K562 (cell line): Measurements from ENCODE around the gene CD14. TPM values are rescaled to one million over a fixed set of nuclear protein-coding genes. Genes with fewer than 3 reads are reported as not detected.

ENCODE experiments used
- ATAC-seq: fragments of 200-7000 bp; cut with Tn5 transposase; 3 replicates; pipeline ENCODE4 v1.9.1; 2020; ENCODE audit warnings: moderate library complexity
- BruUV-seq: library from RNA; stranded (reverse); fragments of 400-500 nt; replicated peaks from 2 replicates; lab custom pipeline; 2021; lab: Mats Ljungman, UMichigan
- CTCF ChIA-PET: fragments of 300-600 bp; formaldehyde crosslinking; extraction: SDS; loops from one replicate; lab custom pipeline; 2021; ENCODE audit warnings: low intra/inter-chr PET ratio; lab: Yijun Ruan, JAX
- POLR2A ChIA-PET: fragments of 300-600, 350-650 bp; sonication (Branson Sonifier 250); formaldehyde crosslinking; extraction: SDS; loops from one replicate; lab custom pipeline; 2021; ENCODE audit warnings: antibody characterized with exemption, inconsistent platforms; lab: Yijun Ruan, JAX
- DNase-seq, 4 experiments: peaks; one replicate each; pipeline versions ENCODE4 v3.0.0 to v3.0.0-alpha.2; 2011 to 2018; ENCODE audit warnings: low spot score in 3 of 4, mixed read lengths in 3 of 4; ENCODE audit errors: extremely low read depth in 1 of 4
- FAIRE-seq: peaks from 2 replicates; lab custom pipeline; 2011; peaks lifted over from hg19 to GRCh38; lab: Jason Lieb, UNC
- H2AFZ ChIP-seq: 2 replicates; pipeline ENCODE4 v1.6.0; 2011; ENCODE audit warnings: low read depth, low read length, control low read depth, inconsistent platforms
- H3K27ac ChIP-seq: fragments of 200-600 bp; 3 replicates; pipeline ENCODE4 v1.8.0; 2011; ENCODE audit warnings: low read depth, mild to moderate bottlenecking, control low read depth, inconsistent platforms, low read length, moderate library complexity, mixed read lengths; ENCODE audit errors: extremely low read depth
- H3K27me3 ChIP-seq, 2 experiments: fragments of 300-600 bp in 1 of 2; 2 replicates in 1 of 2; 3 replicates in 1 of 2; pipeline versions ENCODE4 v1.6.0 to v1.8.0; 2011; ENCODE audit warnings: inconsistent platforms in 2 of 2, low read length in 2 of 2, mild to moderate bottlenecking in 1 of 2, mixed read lengths in 1 of 2, moderate library complexity in 1 of 2; ENCODE audit not compliant: control insufficient read depth in 2 of 2, insufficient read depth in 2 of 2
- H3K36me3 ChIP-seq: fragments of 300-600 bp; 3 replicates; pipeline ENCODE4 v1.8.0; 2011; ENCODE audit warnings: mild to moderate bottlenecking, low read length, inconsistent platforms; ENCODE audit not compliant: control insufficient read depth, insufficient read depth
- H3K4me1 ChIP-seq, 2 experiments: fragments of 200-600 bp in 1 of 2; replicated peaks in 1 of 2; 2 replicates in 1 of 2; 3 replicates in 1 of 2; pipeline versions ENCODE4 v1.5.1 to v1.8.0; 2011; ENCODE audit warnings: inconsistent platforms in 2 of 2, low read length in 2 of 2, mild to moderate bottlenecking in 1 of 2, mixed read lengths in 1 of 2, moderate library complexity in 1 of 2; ENCODE audit not compliant: control insufficient read depth in 2 of 2, insufficient read depth in 2 of 2
- H3K4me2 ChIP-seq: 2 replicates; pipeline ENCODE4 v1.6.1; 2011; ENCODE audit warnings: low read length, control low read depth, inconsistent platforms, mixed read lengths; ENCODE audit not compliant: insufficient read depth
- H3K4me3 ChIP-seq: fragments of 200-600 bp; sonication (generic), shearing (Covaris generic); 2 replicates; pipeline ENCODE4 v1.5.1; 2016; ENCODE audit warnings: control low read depth, inconsistent platforms
- H3K79me2 ChIP-seq: fragments of 200-600 bp; 3 replicates; pipeline ENCODE4 v1.8.0; 2011; ENCODE audit warnings: low read length, inconsistent platforms; ENCODE audit not compliant: control insufficient read depth, insufficient read depth
- H3K9ac ChIP-seq, 2 experiments: 2 replicates each; pipeline versions ENCODE4 v1.6.0 to v1.6.1; 2011; ENCODE audit warnings: low read depth in 2 of 2, low read length in 2 of 2, control low read depth in 1 of 2, inconsistent platforms in 1 of 2, mild to moderate bottlenecking in 1 of 2, mixed read lengths in 1 of 2; ENCODE audit not compliant: insufficient read depth in 1 of 2
- H3K9me1 ChIP-seq: one replicate; pipeline ENCODE4 v1.6.0; 2011; ENCODE audit warnings: inconsistent platforms, mild to moderate bottlenecking, low read length, moderate library complexity; ENCODE audit not compliant: control insufficient read depth, insufficient read depth
- H3K9me3 ChIP-seq: replicated peaks from 2 replicates; pipeline ENCODE4 v1.5.1; 2011; ENCODE audit warnings: low read depth, low read length, inconsistent platforms; ENCODE audit not compliant: control insufficient read depth, insufficient read depth
- H4K20me1 ChIP-seq: replicated peaks from 2 replicates; pipeline ENCODE4 v1.6.1; 2011; ENCODE audit warnings: low read length, inconsistent platforms, mixed read lengths; ENCODE audit not compliant: control insufficient read depth, insufficient read depth
- WGBS: fragments of 100-300 bp; shearing (Covaris generic); methylation state at CpG from one replicate; pipeline ENCODE4 v1.1.6; 2016; ENCODE audit warnings: low coverage, mixed read lengths; ENCODE audit not compliant: insufficient coverage; ENCODE audit errors: missing lambda C conversion rate; 5-methylcytosine and 5-hydroxymethylcytosine counted together
- in situ Hi-C: fragments of 300-500 bp; cut with MboI; formaldehyde crosslinking; loops from 4 replicates; pipeline ENCODE4 v1.15.0; 2018; ENCODE audit warnings: inconsistent platforms, mixed read lengths
- intact Hi-C: fragments of 100-400 bp; cut with micrococcal nuclease; formaldehyde crosslinking; loops from 2 replicates; pipeline ENCODE4 v1.14.2; 2022
- polyA plus RNA-seq, 8 experiments: library from polyadenylated mRNA; depleted of rRNA in 4 of 8; stranded (reverse) in 5 of 8; unstranded in 3 of 8; fragments of >200 nt; fragmentation: Nextera tagmentation in 2 of 8; fragmentation: Illumina TruSeq in 1 of 8; extraction: Ambion mirVana in 2 of 8; extraction: Trizol in 1 of 8; gene quantifications; 2 replicates each; pipeline versions ENCODE4 v1.2.1 to v1.2.3, GENCODE V29; 2011 to 2014; ENCODE audit warnings: inconsistent platforms in 1 of 8, missing spikeins in 1 of 8
- total RNA-seq, 7 experiments: library from RNA; depleted of rRNA in 6 of 7; stranded (reverse); fragments of >200 nt in 6 of 7; fragmentation: Illumina TruSeq in 2 of 7; extraction: Trizol in 2 of 7; gene quantifications; 2 replicates each; pipeline versions ENCODE4 v1.2.1 to v1.2.3, GENCODE V29; 2011 to 2021; ENCODE audit warnings: low replicate concordance in 1 of 7
- TF ChIP-seq, protein P1 (sequence below): sonication (generic); formaldehyde crosslinking; IDR thresholded peaks from 2 replicates; pipeline ENCODE4 v1.8.1; 2023; ENCODE audit warnings: mild to moderate bottlenecking, missing genetic modification reagents
- TF ChIP-seq, protein P2 (sequence below): fragments of 150-350 bp; IDR thresholded peaks from 2 replicates; pipeline ENCODE4 v1.6.1; 2014; ENCODE audit warnings: low read depth, mild to moderate bottlenecking, low read length, borderline replicate concordance

Gene CD14
- total and polyA plus RNA-seq, 9 of the 15 experiments (the other 6 are each of a cell fraction or from before 2014, with no cell fraction given), result 0.07 to 0.47 (median 0.14) TPM; not detected in 2

DNA sequence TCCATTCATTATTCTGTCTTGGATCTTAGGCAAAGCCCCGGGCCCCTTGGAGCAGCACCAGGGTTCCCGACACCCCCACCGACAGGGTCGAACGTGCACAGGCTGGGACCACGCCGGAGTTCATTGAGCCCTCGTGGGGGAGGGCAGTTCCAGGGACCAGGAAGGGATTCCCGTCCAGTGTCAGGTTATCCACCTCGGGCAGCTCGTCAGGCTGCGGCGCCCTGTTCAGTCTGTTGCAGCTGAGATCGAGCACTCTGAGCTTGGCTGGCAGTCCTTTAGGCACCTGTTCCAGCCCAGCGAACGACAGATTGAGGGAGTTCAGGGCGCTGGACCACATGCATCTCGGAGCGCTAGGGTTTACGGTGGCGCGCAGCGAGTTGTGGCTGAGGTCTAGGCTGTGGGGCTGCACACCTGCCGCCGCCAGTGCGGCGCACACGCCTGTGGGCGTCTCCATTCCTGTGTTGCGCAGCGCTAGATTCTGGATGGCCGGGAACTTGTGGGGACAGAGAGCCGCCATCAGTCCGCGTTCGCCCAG lies 1.1 kb downstream of the CD14 start:
- Histone ChIP-seq H2AFZ (no peak overlapping the region), H3K27me3 (no peaks in the 10 kb centered on the region), H3K4me3 (no peak overlapping the region), H3K4me2 (no peak overlapping the region), H3K36me3 (no peaks in the 10 kb centered on the region), H3K9me1 (no peaks in the 10 kb centered on the region), H3K4me1 (peaks cover 0 to 14% of the 10 kb centered on the region in 2 experiments; a peak in 2 of 5 replicates), H4K20me1 (no peaks in the 10 kb centered on the region), H3K9me3 (no peaks in the 10 kb centered on the region), H3K27ac (no peak overlapping the region), H3K9ac (no peak overlapping the region), H3K79me2 (no peaks in the 10 kb centered on the region)
- ATAC-seq (no peak), FAIRE-seq (no peak), DNase-seq (no peak)
- TF ChIP-seq, protein P1, sequence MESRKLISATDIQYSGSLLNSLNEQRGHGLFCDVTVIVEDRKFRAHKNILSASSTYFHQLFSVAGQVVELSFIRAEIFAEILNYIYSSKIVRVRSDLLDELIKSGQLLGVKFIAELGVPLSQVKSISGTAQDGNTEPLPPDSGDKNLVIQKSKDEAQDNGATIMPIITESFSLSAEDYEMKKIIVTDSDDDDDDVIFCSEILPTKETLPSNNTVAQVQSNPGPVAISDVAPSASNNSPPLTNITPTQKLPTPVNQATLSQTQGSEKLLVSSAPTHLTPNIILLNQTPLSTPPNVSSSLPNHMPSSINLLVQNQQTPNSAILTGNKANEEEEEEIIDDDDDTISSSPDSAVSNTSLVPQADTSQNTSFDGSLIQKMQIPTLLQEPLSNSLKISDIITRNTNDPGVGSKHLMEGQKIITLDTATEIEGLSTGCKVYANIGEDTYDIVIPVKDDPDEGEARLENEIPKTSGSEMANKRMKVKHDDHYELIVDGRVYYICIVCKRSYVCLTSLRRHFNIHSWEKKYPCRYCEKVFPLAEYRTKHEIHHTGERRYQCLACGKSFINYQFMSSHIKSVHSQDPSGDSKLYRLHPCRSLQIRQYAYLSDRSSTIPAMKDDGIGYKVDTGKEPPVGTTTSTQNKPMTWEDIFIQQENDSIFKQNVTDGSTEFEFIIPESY (CRISPR knock-in tag), result peak; percentile 44; the same call in 1 of the 2 replicates
- TF ChIP-seq, protein P2, sequence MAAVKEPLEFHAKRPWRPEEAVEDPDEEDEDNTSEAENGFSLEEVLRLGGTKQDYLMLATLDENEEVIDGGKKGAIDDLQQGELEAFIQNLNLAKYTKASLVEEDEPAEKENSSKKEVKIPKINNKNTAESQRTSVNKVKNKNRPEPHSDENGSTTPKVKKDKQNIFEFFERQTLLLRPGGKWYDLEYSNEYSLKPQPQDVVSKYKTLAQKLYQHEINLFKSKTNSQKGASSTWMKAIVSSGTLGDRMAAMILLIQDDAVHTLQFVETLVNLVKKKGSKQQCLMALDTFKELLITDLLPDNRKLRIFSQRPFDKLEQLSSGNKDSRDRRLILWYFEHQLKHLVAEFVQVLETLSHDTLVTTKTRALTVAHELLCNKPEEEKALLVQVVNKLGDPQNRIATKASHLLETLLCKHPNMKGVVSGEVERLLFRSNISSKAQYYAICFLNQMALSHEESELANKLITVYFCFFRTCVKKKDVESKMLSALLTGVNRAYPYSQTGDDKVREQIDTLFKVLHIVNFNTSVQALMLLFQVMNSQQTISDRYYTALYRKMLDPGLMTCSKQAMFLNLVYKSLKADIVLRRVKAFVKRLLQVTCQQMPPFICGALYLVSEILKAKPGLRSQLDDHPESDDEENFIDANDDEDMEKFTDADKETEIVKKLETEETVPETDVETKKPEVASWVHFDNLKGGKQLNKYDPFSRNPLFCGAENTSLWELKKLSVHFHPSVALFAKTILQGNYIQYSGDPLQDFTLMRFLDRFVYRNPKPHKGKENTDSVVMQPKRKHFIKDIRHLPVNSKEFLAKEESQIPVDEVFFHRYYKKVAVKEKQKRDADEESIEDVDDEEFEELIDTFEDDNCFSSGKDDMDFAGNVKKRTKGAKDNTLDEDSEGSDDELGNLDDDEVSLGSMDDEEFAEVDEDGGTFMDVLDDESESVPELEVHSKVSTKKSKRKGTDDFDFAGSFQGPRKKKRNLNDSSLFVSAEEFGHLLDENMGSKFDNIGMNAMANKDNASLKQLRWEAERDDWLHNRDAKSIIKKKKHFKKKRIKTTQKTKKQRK, result no peak
- ChIA-PET POLR2A (interaction anchor here (1.2 kb wide), 1 partner anchor 9 kb away, joined by 3 read pairs; no protein-coding TSS in a partner anchor), CTCF (no interaction called here)
- no TSS peak for BruUV-seq
- in situ Hi-C loops (no loop called here), intact Hi-C loops (no loop called here)
- 77% methylated on average over 30 of the region's 36 CpGs for WGBS
